ENCODE measurements around the gene RELN.

DNA sequence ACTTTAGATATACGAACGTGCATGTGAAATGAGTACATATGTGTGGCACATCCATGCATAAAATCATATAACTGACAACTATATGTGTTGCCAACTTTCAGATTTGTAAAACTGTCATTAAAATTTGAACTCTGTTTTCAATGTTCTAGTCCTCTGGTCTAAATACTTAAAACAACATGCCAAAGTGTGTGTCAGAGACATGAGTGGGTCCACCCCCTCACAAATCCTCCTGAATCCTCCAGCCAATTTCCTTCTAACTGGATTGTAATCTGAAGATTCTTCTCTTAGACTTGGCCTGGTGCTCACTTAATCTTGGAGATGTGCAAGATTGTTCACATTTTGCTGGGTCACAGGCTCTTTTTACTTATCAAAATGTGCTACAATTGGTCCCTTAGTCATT is 184.1 kb downstream of the RELN start:
- TF ChIP-seq POLR2A (IDR thresholded peaks at IDR 0.05) = no peak
- TF ChIP-seq, protein P1, sequence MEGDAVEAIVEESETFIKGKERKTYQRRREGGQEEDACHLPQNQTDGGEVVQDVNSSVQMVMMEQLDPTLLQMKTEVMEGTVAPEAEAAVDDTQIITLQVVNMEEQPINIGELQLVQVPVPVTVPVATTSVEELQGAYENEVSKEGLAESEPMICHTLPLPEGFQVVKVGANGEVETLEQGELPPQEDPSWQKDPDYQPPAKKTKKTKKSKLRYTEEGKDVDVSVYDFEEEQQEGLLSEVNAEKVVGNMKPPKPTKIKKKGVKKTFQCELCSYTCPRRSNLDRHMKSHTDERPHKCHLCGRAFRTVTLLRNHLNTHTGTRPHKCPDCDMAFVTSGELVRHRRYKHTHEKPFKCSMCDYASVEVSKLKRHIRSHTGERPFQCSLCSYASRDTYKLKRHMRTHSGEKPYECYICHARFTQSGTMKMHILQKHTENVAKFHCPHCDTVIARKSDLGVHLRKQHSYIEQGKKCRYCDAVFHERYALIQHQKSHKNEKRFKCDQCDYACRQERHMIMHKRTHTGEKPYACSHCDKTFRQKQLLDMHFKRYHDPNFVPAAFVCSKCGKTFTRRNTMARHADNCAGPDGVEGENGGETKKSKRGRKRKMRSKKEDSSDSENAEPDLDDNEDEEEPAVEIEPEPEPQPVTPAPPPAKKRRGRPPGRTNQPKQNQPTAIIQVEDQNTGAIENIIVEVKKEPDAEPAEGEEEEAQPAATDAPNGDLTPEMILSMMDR (IDR thresholded peaks at IDR 0.05) = no peak
- TF ChIP-seq POLR2AphosphoS5 (IDR thresholded peaks at IDR 0.05) = no peak

Data from gastroesophageal sphincter (tissue), 3 donors.